NCI-H748 treated with DMSO at 0.1 percent for 48 hours (cell line): ENCODE measurements around the gene POP7.

Experiments used
- DNase-seq: peaks from one replicate; lab custom pipeline; 2025; lab: John Stamatoyannopoulos, UW

The POP7 gene

DNA sequence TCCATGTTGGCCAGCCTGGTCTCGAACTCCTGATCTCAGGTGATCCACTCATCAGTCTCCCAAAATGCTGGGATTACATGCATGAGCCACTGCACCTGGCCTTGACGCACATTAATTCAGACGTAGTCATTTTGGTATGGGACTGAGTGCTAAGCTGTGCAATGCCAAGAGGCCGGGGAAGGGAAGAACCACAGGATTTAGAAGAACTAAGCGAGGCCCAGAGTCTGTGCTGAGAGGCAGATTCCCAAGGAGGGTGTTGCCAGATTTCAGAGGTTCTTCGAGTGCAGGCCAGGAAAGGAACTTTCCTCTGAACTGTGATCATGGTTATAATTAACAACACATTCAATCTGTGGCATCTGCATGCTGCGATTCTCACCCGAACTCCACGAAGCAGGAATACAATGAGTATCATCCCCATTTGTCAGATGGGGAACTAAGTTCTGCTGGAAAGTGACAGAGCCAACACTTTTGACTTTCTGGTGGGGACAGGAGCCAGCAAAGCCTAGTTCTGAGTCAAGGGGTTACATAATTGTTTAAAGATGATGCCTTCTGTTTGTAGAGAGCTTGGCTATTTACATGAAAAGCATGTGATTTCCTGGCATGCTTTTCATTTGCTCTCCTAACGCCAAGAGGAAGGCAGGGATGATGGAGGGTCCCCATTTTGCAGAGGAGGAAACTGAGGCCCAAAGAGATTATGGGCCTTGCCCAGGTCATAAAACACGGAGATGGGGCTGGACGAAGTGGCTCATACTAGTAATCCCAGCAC lies 21.3 kb downstream of the POP7 start:
- no peak for DNase-seq

GRCh38 chr7:100728196-100728595 lies 22.3 kb downstream of the POP7 start:
- DNase-seq = no peak

- DNase-seq = no peak
These were observed 24.3 kb downstream of the POP7 start for GRCh38 chr7:100730136-100730800.

- no peak for DNase-seq
These were observed 26.2 kb downstream of the POP7 start for GRCh38 chr7:100731937-100732636.

GRCh38 chr7:100735730-100736129 lies 29.8 kb downstream of the POP7 start:
- no peak for DNase-seq

DNA sequence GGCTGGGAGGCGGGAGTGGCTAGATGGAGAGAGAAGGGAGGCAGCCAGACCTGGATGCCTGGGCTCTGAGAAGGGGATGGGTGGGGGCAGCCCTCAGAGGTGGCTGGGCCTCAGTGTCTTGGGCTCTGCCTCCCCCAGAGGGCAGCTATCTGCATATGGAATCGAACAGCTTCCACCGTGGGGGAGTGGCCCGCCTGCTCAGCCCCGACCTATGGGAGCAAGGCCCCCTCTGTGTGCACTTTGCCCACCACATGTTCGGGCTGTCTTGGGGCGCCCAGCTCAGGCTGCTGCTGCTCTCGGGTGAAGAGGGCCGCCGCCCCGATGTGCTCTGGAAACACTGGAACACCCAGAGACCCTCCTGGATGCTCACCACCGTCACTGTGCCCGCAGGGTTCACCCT lies 30.8 kb downstream of the POP7 start:
- no peak for DNase-seq

- DNase-seq = no peak
These were observed 34.0 kb downstream of the POP7 start for GRCh38 chr7:100739934-100740333.

GRCh38 chr7:100744605-100745004 lies 38.7 kb downstream of the POP7 start:
- no peak for DNase-seq

- DNase-seq = no peak
These were observed 39.3 kb downstream of the POP7 start for GRCh38 chr7:100745184-100745583.

- no peak for DNase-seq
These were observed 47.1 kb downstream of the POP7 start for GRCh38 chr7:100752994-100753393.

DNA sequence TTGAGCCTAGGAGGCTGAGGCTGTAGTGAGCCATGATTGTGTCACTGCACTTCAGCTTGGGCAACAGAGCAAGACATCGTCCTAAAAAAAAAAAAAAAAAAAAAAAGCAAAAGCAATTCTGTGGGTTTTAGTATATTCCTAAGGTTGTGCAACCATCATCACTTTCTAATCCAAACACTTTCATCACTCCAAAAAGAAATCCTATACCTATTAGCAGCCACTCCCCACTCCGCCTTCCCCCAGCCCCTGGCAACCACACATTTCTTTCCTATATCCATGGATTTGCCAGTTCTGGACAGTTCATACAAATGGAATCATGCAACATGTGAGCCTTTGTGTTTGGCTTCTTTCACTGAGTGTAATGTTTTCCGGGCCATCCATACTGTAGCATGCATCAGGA lies 47.8 kb downstream of the POP7 start:
- DNase-seq = no peak
